ENCODE results near the gene KIF16B.

Gene KIF16B

DNA sequence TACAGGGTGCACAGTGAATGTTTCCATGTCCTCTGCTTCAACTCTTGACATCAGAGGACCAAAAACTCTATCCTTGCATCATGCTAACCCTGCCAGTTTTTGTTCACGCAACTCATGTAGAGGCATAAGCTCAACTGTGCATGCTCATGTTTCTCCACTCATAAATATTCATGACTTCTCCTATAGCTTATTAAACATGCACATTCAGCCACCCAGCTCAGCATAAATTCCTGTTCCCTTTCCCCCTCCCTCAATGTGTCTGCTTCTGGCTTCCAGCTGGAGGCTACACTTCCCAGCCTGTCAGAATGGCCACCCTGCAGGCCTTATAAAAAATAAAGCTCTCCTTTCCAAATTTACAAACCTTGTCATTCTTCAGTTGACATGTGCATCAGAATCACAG, 154.6 kb downstream of the KIF16B start:
- in situ Hi-C loops (cut with MboI; ENCODE audit: low pct_unique_long_range_greater_than_20kb, low sequenced_read_pairs, unreplicated experiment) = no loop called here
- TF ChIP-seq, protein P1, sequence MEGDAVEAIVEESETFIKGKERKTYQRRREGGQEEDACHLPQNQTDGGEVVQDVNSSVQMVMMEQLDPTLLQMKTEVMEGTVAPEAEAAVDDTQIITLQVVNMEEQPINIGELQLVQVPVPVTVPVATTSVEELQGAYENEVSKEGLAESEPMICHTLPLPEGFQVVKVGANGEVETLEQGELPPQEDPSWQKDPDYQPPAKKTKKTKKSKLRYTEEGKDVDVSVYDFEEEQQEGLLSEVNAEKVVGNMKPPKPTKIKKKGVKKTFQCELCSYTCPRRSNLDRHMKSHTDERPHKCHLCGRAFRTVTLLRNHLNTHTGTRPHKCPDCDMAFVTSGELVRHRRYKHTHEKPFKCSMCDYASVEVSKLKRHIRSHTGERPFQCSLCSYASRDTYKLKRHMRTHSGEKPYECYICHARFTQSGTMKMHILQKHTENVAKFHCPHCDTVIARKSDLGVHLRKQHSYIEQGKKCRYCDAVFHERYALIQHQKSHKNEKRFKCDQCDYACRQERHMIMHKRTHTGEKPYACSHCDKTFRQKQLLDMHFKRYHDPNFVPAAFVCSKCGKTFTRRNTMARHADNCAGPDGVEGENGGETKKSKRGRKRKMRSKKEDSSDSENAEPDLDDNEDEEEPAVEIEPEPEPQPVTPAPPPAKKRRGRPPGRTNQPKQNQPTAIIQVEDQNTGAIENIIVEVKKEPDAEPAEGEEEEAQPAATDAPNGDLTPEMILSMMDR (IDR thresholded peaks at IDR 0.05; ENCODE audit: extremely low read depth, insufficient read depth, missing control alignments) = no peak
- DNase-seq (ENCODE audit: low spot score) = no peak

DNA sequence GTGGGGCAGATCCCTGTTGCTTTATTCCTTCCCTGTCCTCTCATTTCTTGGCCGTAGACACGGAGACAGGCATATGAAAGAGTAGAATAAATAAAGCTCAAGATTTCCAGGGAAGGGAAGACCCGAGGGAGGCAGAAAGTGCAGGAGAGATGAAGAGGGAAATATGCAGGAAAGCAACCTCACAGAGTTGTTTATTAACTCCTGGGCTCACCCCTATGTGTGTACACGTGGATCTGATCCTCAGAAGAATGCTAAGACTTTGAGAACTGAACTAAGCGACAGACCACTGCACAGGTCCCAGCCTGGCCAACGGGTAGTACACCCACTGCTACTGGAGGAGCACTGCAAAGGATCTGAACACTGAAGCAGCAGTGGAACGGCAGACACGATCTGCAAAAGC, 156.2 kb downstream of the KIF16B start:
- no peak for DNase-seq (ENCODE audit: low spot score)
- TF ChIP-seq, protein P1 (IDR thresholded peaks at IDR 0.05; ENCODE audit: extremely low read depth, insufficient read depth, missing control alignments) = no peak
- in situ Hi-C loops (cut with MboI; ENCODE audit: low pct_unique_long_range_greater_than_20kb, low sequenced_read_pairs, unreplicated experiment) = no loop called here

DNA sequence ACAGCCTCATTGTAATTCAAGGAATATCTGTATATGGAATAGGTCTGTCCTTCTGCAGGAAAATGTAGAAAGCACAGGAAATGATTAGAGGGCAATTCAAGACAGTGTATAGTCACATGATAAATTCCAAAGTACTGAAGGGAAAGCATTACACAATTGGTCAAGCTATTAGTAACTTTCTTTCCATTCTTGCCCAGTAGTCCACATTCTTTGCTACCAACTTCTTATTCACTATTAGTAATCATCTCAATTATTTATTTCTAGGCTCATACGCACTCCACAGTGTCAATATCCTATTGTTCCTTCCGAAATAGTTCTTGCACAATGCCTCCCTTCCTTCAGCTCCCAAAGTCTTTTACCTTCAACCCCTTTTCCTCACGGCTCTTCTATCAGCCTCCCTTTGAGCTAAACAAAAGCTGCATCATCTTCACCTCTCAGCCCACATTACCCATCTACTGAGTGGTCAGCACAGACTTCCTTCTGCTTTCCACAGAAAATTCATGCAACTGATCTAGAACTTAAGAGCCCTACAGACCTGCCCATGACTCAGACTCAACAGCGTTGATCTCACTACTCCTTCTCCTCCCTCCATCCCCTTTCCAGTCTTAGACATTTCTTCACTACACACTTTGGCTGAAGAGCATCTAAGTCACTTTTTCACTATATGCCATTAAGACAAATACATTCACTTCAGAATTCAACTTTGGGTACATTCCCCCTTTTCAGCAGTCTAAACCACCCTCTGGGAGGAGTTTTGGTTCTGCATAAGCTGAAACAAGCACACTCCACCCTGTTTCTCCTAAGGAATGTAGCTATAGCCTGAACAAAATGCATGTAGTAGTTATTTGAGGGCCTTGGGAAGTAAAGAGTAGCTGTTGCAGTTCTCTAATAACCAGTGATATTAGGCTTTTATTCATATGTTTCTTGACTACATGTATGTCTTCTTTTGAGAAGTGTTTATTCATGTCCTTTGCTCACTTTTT, 157.9 kb downstream of the KIF16B start:
- no peak for DNase-seq (ENCODE audit: low spot score)
- TF ChIP-seq, protein P1 (IDR thresholded peaks at IDR 0.05; ENCODE audit: extremely low read depth, insufficient read depth, missing control alignments) = no peak
- in situ Hi-C loops (cut with MboI; ENCODE audit: low pct_unique_long_range_greater_than_20kb, low sequenced_read_pairs, unreplicated experiment) = no loop called here

DNA sequence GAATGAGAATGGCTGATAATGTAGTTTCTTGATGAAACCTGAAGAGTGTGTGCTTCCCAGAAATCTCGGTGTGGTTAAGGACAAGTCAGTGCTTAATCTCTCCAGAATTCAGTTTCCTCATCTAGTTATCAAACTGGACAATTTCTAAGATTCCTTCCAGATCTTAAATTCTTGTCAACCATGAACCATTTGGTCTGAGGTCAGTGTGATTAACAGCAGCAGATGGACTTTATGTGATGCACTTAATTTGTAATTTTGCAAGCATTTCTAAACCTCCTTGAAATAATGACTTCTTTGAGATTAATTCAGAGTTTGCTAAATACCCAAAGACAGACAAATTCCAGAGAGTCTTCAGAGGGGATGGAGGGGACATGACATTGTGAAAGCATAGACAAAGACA, 160.3 kb downstream of the KIF16B start:
- TF ChIP-seq, protein P1 (IDR thresholded peaks at IDR 0.05; ENCODE audit: extremely low read depth, insufficient read depth, missing control alignments) = no peak
- no peak for DNase-seq (ENCODE audit: low spot score)
- in situ Hi-C loops (cut with MboI; ENCODE audit: low pct_unique_long_range_greater_than_20kb, low sequenced_read_pairs, unreplicated experiment) = no loop called here

DNA sequence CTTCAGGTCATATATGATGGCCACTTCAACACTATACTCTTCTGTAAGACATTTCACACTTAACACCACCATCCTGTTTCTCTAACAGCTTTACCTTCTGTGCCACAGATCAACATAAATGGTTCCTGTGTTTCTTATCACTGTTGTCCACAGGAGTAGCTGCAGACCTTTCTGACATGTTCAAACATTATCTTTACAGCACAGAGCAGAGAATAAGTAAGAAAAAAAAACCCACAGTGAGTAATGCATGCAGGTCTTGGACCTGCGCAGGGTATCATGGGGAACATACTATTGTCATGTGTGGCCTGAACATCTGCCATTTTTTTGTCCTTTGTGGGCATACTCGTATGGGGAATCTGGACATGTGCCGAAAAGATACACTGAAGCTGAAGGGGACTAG, 161.9 kb downstream of the KIF16B start:
- in situ Hi-C loops (cut with MboI; ENCODE audit: low pct_unique_long_range_greater_than_20kb, low sequenced_read_pairs, unreplicated experiment) = no loop called here
- TF ChIP-seq, protein P1 (IDR thresholded peaks at IDR 0.05; ENCODE audit: extremely low read depth, insufficient read depth, missing control alignments) = no peak
- no peak for DNase-seq (ENCODE audit: low spot score)

DNA sequence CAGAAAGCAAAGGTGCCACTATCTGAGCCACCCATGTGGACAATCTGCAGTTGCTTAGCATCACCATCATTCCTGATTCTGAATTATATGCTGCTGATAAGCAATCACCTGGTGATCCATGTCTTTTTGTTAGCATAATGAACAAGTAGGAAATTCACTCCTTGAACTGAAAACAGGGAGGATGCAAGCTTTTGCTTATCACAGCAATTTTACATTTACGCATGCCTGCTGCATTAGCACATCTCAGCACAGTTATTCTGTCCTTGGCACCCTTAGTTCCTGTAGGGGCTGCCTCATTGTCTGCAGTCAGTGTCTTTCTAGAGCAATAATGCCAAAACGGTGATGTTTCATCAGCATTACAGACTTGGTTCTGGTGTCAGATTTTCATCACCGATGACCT, 162.6 kb downstream of the KIF16B start:
- DNase-seq (ENCODE audit: low spot score) = no peak
- in situ Hi-C loops (cut with MboI; ENCODE audit: low pct_unique_long_range_greater_than_20kb, low sequenced_read_pairs, unreplicated experiment) = no loop called here
- TF ChIP-seq, protein P1 (IDR thresholded peaks at IDR 0.05; ENCODE audit: extremely low read depth, insufficient read depth, missing control alignments) = no peak

Data from GM13977 (cell line).